Measurements from ENCODE around the gene ZNF512B.

DNA sequence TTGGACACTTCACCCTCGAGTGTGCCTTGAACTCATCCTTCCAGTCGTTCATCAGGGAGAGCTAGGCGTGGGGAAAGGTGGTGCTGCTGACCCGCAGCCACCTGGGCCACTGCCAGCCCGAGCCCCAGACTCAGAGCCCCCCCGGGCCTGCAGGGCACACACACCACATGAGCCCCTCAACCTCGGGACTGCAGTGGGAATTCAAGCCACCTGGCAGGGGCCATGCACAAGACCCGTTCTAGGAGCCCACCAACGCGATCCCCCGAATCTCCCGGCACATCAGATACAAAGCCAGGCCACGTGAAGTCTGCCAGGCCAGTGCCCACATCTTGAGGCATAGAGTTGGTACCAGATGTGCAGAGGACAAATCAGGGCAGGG, 2.8 kb downstream of the ZNF512B start:
- TF ChIP-seq, protein P1, sequence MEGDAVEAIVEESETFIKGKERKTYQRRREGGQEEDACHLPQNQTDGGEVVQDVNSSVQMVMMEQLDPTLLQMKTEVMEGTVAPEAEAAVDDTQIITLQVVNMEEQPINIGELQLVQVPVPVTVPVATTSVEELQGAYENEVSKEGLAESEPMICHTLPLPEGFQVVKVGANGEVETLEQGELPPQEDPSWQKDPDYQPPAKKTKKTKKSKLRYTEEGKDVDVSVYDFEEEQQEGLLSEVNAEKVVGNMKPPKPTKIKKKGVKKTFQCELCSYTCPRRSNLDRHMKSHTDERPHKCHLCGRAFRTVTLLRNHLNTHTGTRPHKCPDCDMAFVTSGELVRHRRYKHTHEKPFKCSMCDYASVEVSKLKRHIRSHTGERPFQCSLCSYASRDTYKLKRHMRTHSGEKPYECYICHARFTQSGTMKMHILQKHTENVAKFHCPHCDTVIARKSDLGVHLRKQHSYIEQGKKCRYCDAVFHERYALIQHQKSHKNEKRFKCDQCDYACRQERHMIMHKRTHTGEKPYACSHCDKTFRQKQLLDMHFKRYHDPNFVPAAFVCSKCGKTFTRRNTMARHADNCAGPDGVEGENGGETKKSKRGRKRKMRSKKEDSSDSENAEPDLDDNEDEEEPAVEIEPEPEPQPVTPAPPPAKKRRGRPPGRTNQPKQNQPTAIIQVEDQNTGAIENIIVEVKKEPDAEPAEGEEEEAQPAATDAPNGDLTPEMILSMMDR (IDR thresholded peaks at IDR 0.05) = no peak
- no peak for TF ChIP-seq POLR2A (IDR thresholded peaks at IDR 0.05)
